ENCODE data around the gene CANX. TPM values are rescaled to one million over a fixed set of nuclear protein-coding genes. Genes with fewer than 3 reads are reported as not detected.
A peak's percentile ranks its signal among the peaks of the same experiment; 100 is the strongest.
"Not testable (repeated sequence)": the region's sequence is repeated elsewhere in the genome, so short reads cannot be mapped to it uniquely, and the experiment has no call there.

Gene CANX
- 100 to 1,000 TPM; 273 to 457 TPM for total RNA-seq

GRCh38 chr5:179698935-179699615 is at the start of gene CANX:
CANX (plus strand) TSS chr5:179698967; CDS start chr5:179705682, 6,715 bp downstream.
- Mint-ChIP-seq H3K36me3 (peaks cover 38% of the 10 kb centered on the region), H3K27ac (peak within 1 kb of the TSS; percentile 99), H3K27me3 (no peaks in the 10 kb centered on the region), H3K4me1 (peaks cover 44% of the 10 kb centered on the region), H3K4me3 (peak within 1 kb of the TSS; percentile 93), H3K9me3 (ENCODE audit: low read depth) (no peaks in the 10 kb centered on the region)
- CTCF ChIA-PET = interaction anchor here (1.7 kb wide), 1 partner anchor 76 kb away, joined by 6 read pairs; the partner anchor contains the start of gene HNRNPH1
- ATAC-seq = no peak
- no peak for DNase-seq

GRCh38 chr5:179649166-179649703 is 49.5 kb upstream of the CANX start:
- CTCF ChIA-PET; H3K27ac Mint-ChIP-seq; ATAC-seq; H3K4me3 Mint-ChIP-seq; H3K36me3 Mint-ChIP-seq; H3K4me1 Mint-ChIP-seq; DNase-seq; H3K27me3 Mint-ChIP-seq; H3K9me3 Mint-ChIP-seq (ENCODE audit: low read depth): not testable (repeated sequence)

GRCh38 chr5:179650245-179650644 is 48.5 kb upstream of the CANX start:
- H3K36me3 Mint-ChIP-seq; H3K27me3 Mint-ChIP-seq; H3K4me3 Mint-ChIP-seq; ATAC-seq; DNase-seq; H3K27ac Mint-ChIP-seq; H3K4me1 Mint-ChIP-seq; H3K9me3 Mint-ChIP-seq (ENCODE audit: low read depth); CTCF ChIA-PET: not testable (repeated sequence)

- H3K9me3 Mint-ChIP-seq (ENCODE audit: low read depth); DNase-seq: not testable (repeated sequence)
Observed at GRCh38 chr5:179653135-179653534, 45.6 kb upstream of the CANX start.

GRCh38 chr5:179657302-179658178 is 41.2 kb upstream of the CANX start:
- DNase-seq; H3K27ac Mint-ChIP-seq; H3K4me3 Mint-ChIP-seq; H3K9me3 Mint-ChIP-seq (ENCODE audit: low read depth); CTCF ChIA-PET; H3K4me1 Mint-ChIP-seq; H3K27me3 Mint-ChIP-seq; H3K36me3 Mint-ChIP-seq: not testable (repeated sequence)
- ATAC-seq = peak; percentile 99

More at GRCh38 chr5:179653135-179653534, 45.6 kb upstream of the CANX start:
- H3K27ac Mint-ChIP-seq, H3K36me3 Mint-ChIP-seq, H3K4me3 Mint-ChIP-seq, ATAC-seq, H3K4me1 Mint-ChIP-seq, H3K27me3 Mint-ChIP-seq, CTCF ChIA-PET: not testable (repeated sequence)

- H3K27me3 Mint-ChIP-seq; H3K4me1 Mint-ChIP-seq; H3K27ac Mint-ChIP-seq; H3K36me3 Mint-ChIP-seq; DNase-seq; H3K9me3 Mint-ChIP-seq (ENCODE audit: low read depth): not testable (repeated sequence)
- H3K4me3 Mint-ChIP-seq = peak overlapping the region; percentile 74
- ATAC-seq = peak; percentile 71
- CTCF ChIA-PET = interaction anchor here (0.6 to 0.7 kb wide), 2 partner anchors 165 to 371 kb away, joined by 3 read pairs; no protein-coding TSS in a partner anchor
Observed at GRCh38 chr5:179658179-179658856, 40.4 kb upstream of the CANX start.

- not testable (repeated sequence) for ATAC-seq; H3K36me3 Mint-ChIP-seq; H3K27me3 Mint-ChIP-seq; DNase-seq; H3K27ac Mint-ChIP-seq; H3K4me3 Mint-ChIP-seq; H3K4me1 Mint-ChIP-seq; H3K9me3 Mint-ChIP-seq (ENCODE audit: low read depth)
- CTCF ChIA-PET = interaction anchor here (1.4 kb wide), 1 partner anchor 12 kb away, joined by 4 read pairs; no protein-coding TSS in a partner anchor
Observed at GRCh38 chr5:179661647-179662046, 37.1 kb upstream of the CANX start.

- Mint-ChIP-seq H3K27ac (no peak overlapping the region), H3K9me3 (ENCODE audit: low read depth) (no peaks in the 10 kb centered on the region), H3K27me3 (no peaks in the 10 kb centered on the region), H3K4me1 (peaks cover 5% of the 10 kb centered on the region), H3K36me3 (peaks cover 2% of the 10 kb centered on the region), H3K4me3 (no peak overlapping the region)
- CTCF ChIA-PET = interaction anchor here (0.9 to 4.7 kb wide), 6 partner anchors 9 to 45 kb away, joined by 3 to 21 read pairs (median 6); partner anchors contain the start of genes CBY3 and HNRNPH1
- ATAC-seq = peak; percentile 60
- DNase-seq = peak; percentile 49
Observed at GRCh38 chr5:179668391-179668790, 30.4 kb upstream of the CANX start.

GRCh38 chr5:179678223-179679013 is 20.3 kb upstream of the CANX start:
- DNase-seq (peak; percentile 96), ATAC-seq (peak; percentile 92)
- Mint-ChIP-seq H3K4me3 (peak overlapping the region; percentile 100), H3K4me1 (peaks cover 37% of the 10 kb centered on the region), H3K27ac (peak overlapping the region; percentile 99), H3K9me3 (ENCODE audit: low read depth) (no peaks in the 10 kb centered on the region), H3K36me3 (peaks cover 28% of the 10 kb centered on the region), H3K27me3 (no peaks in the 10 kb centered on the region)
- CTCF ChIA-PET = interaction anchor here (0.6 to 3.6 kb wide), 15 partner anchors 11 to 124 kb away, joined by 3 to 21 read pairs (median 4); partner anchors contain the start of gene MAML1

- CTCF ChIA-PET = interaction anchor here (0.7 to 3.6 kb wide), 15 partner anchors 12 to 123 kb away, joined by 3 to 21 read pairs (median 3); partner anchors contain the start of genes HNRNPH1 and MAML1
- DNase-seq = peak; percentile 90
- peak overlapping the region; percentile 100 for H3K4me3 Mint-ChIP-seq
- H3K27me3 Mint-ChIP-seq = no peaks in the 10 kb centered on the region
- peak overlapping the region; percentile 99 for H3K27ac Mint-ChIP-seq
- no peaks in the 10 kb centered on the region for H3K9me3 Mint-ChIP-seq (ENCODE audit: low read depth)
- H3K4me1 Mint-ChIP-seq = peaks cover 37% of the 10 kb centered on the region
- H3K36me3 Mint-ChIP-seq = peaks cover 24% of the 10 kb centered on the region
- peak; percentile 62 for ATAC-seq
Observed at GRCh38 chr5:179679014-179679674, 19.6 kb upstream of the CANX start.

GRCh38 chr5:179680014-179680779 is 18.6 kb upstream of the CANX start:
- ATAC-seq (no peak), DNase-seq (no peak)
- Mint-ChIP-seq H3K27me3 (no peaks in the 10 kb centered on the region), H3K4me1 (peaks cover 37% of the 10 kb centered on the region), H3K4me3 (peak overlapping the region; percentile 100), H3K36me3 (peaks cover 21% of the 10 kb centered on the region), H3K27ac (peak overlapping the region; percentile 58), H3K9me3 (ENCODE audit: low read depth) (no peaks in the 10 kb centered on the region)
- CTCF ChIA-PET = interaction anchor here (0.7 to 3.6 kb wide), 10 partner anchors 11 to 62 kb away, joined by 3 to 21 read pairs (median 6); partner anchors contain the start of genes HNRNPH1 and MAML1

Data from activated CD8-positive, alpha-beta memory T cell treated with anti-CD3 and anti-CD28 coated beads, Interleukin-2, amount 10 ng/mL, durations not matched to agents 7 days and 5 days (primary cell).